WTC11 (cell line): ENCODE measurements around the gene SOX15. TPM values are rescaled to one million over a fixed set of nuclear protein-coding genes. Genes with fewer than 3 reads are reported as not detected.

Source experiments
- E2F5 ChIP-seq: sonication (generic); formaldehyde crosslinking; IDR thresholded peaks from 2 replicates; pipeline ENCODE4 v1.8.1; 2022; ENCODE audit warnings: mild to moderate bottlenecking, moderate library complexity, missing genetic modification reagents
- ESRRA ChIP-seq: sonication (generic); formaldehyde crosslinking; IDR thresholded peaks from 2 replicates; pipeline ENCODE4 v1.8.1; 2022; ENCODE audit warnings: mild to moderate bottlenecking, missing genetic modification reagents, borderline replicate concordance
- ETV6 ChIP-seq: sonication (generic); formaldehyde crosslinking; IDR thresholded peaks from 2 replicates; pipeline ENCODE4 v1.8.1; 2022; ENCODE audit warnings: mild to moderate bottlenecking, missing genetic modification reagents
- FOXK1 ChIP-seq: sonication (generic); formaldehyde crosslinking; IDR thresholded peaks from 2 replicates; pipeline ENCODE4 v1.8.0; 2022; ENCODE audit warnings: mild to moderate bottlenecking, moderate library complexity, missing genetic modification reagents
- IRF2 ChIP-seq: sonication (generic); formaldehyde crosslinking; IDR thresholded peaks from 2 replicates; pipeline ENCODE4 v1.8.0; 2022; ENCODE audit warnings: low read depth, missing genetic modification reagents, borderline replicate concordance
- MXD4 ChIP-seq: fragments of 250-450 bp; sonication (Bioruptor Pico); IDR thresholded peaks from 2 replicates; pipeline ENCODE4 v1.8.0; 2021; ENCODE audit warnings: mild to moderate bottlenecking, moderate library complexity, borderline replicate concordance
- NFYB ChIP-seq: sonication (generic); formaldehyde crosslinking; conservative IDR thresholded peaks from 2 replicates; pipeline ENCODE4 v1.8.0; 2022; ENCODE audit warnings: low read depth, missing genetic modification reagents
- NR2C2 ChIP-seq: sonication (generic); formaldehyde crosslinking; IDR thresholded peaks from 2 replicates; pipeline ENCODE4 v1.8.0; 2022; ENCODE audit warnings: mild to moderate bottlenecking, missing genetic modification reagents
- PRRX2 ChIP-seq: fragments of 250-450 bp; sonication (Bioruptor Pico); IDR thresholded peaks from 2 replicates; pipeline ENCODE4 v1.8.0; 2021; ENCODE audit warnings: mild to moderate bottlenecking
- RORB ChIP-seq: fragments of 250-450 bp; sonication (Bioruptor Pico); IDR thresholded peaks from 2 replicates; pipeline ENCODE4 v1.9.0; 2021; ENCODE audit warnings: mild to moderate bottlenecking
- TCF7 ChIP-seq: sonication (generic); formaldehyde crosslinking; IDR thresholded peaks from 2 replicates; pipeline ENCODE4 v1.8.0; 2022; ENCODE audit warnings: mild to moderate bottlenecking, low read depth, missing genetic modification reagents, moderate library complexity
- TEAD1 ChIP-seq: sonication (generic); formaldehyde crosslinking; IDR thresholded peaks from 2 replicates; pipeline ENCODE4 v1.8.0; 2022; ENCODE audit warnings: mild to moderate bottlenecking, missing genetic modification reagents
- TP53 ChIP-seq: sonication (generic); formaldehyde crosslinking; IDR thresholded peaks from 2 replicates; pipeline ENCODE4 v1.8.1; 2023; ENCODE audit warnings: mild to moderate bottlenecking, missing genetic modification reagents
- USF2 ChIP-seq: sonication (generic); formaldehyde crosslinking; IDR thresholded peaks from 2 replicates; pipeline ENCODE4 v1.8.1; 2023; ENCODE audit warnings: mild to moderate bottlenecking, missing genetic modification reagents, moderate library complexity
- ZBTB21 ChIP-seq: sonication (generic); formaldehyde crosslinking; IDR thresholded peaks from 2 replicates; pipeline ENCODE4 v1.8.1; 2023; ENCODE audit warnings: mild to moderate bottlenecking, missing genetic modification reagents, borderline replicate concordance
- total RNA-seq: library from RNA; stranded (reverse); gene quantifications from 3 replicates; pipeline ENCODE4 v1.2.3, GENCODE V29; 2021
- TF ChIP-seq, protein P1 (sequence below): fragments of 250-450 bp; sonication (Bioruptor Pico); IDR thresholded peaks from 2 replicates; pipeline ENCODE4 v1.9.0; 2021; ENCODE audit warnings: mild to moderate bottlenecking
- TF ChIP-seq, protein P2 (sequence below): fragments of 250-450 bp; sonication (Bioruptor Pico); IDR thresholded peaks from 2 replicates; pipeline ENCODE4 v2.1.2; 2022; ENCODE audit warnings: mild to moderate bottlenecking, moderate library complexity
- TF ChIP-seq, protein P3 (sequence below): sonication (generic); formaldehyde crosslinking; IDR thresholded peaks from 2 replicates; pipeline ENCODE4 v1.8.0; 2022; ENCODE audit warnings: mild to moderate bottlenecking, missing genetic modification reagents
- TF ChIP-seq, protein P4 (sequence below): sonication (generic); formaldehyde crosslinking; IDR thresholded peaks from 2 replicates; pipeline ENCODE4 v1.8.0; 2022; ENCODE audit warnings: missing genetic modification reagents
- TF ChIP-seq, protein P5 (sequence below): sonication (generic); formaldehyde crosslinking; IDR thresholded peaks from 2 replicates; pipeline ENCODE4 v1.8.1; 2022; ENCODE audit warnings: mild to moderate bottlenecking, missing genetic modification reagents, moderate library complexity, borderline replicate concordance
- TF ChIP-seq, protein P6 (sequence below): sonication (generic); formaldehyde crosslinking; IDR thresholded peaks from 2 replicates; pipeline ENCODE4 v1.8.1; 2023; ENCODE audit warnings: mild to moderate bottlenecking, missing genetic modification reagents

The SOX15 gene
- total RNA-seq, 1 experiment from 2014 or later = 19.9 TPM

GRCh38 chr17:7572588-7573323 is 17.1 kb downstream of the SOX15 start (continued):
- TF ChIP-seq, protein P1, sequence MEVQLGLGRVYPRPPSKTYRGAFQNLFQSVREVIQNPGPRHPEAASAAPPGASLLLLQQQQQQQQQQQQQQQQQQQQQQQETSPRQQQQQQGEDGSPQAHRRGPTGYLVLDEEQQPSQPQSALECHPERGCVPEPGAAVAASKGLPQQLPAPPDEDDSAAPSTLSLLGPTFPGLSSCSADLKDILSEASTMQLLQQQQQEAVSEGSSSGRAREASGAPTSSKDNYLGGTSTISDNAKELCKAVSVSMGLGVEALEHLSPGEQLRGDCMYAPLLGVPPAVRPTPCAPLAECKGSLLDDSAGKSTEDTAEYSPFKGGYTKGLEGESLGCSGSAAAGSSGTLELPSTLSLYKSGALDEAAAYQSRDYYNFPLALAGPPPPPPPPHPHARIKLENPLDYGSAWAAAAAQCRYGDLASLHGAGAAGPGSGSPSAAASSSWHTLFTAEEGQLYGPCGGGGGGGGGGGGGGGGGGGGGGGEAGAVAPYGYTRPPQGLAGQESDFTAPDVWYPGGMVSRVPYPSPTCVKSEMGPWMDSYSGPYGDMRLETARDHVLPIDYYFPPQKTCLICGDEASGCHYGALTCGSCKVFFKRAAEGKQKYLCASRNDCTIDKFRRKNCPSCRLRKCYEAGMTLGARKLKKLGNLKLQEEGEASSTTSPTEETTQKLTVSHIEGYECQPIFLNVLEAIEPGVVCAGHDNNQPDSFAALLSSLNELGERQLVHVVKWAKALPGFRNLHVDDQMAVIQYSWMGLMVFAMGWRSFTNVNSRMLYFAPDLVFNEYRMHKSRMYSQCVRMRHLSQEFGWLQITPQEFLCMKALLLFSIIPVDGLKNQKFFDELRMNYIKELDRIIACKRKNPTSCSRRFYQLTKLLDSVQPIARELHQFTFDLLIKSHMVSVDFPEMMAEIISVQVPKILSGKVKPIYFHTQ = peak; percentile 95
- TF ChIP-seq ETV6 (CRISPR knock-in tag) (peak; percentile 66), E2F5 (peak; percentile 51), MXD4 (CRISPR knock-in tag) (no peak), NR2C2 (CRISPR knock-in tag) (no peak), IRF2 (CRISPR knock-in tag) (no peak), ESRRA (peak; percentile 56; the same call in 1 of the 2 replicates), USF2 (CRISPR knock-in tag) (no peak), PRRX2 (CRISPR knock-in tag) (peak; percentile 84), FOXK1 (CRISPR knock-in tag) (peak; percentile 71; the same call in 1 of the 2 replicates), ZBTB21 (CRISPR knock-in tag) (peak; percentile 85), NFYB (peak; percentile 100), TEAD1 (CRISPR knock-in tag) (peak; percentile 69; the same call in 1 of the 2 replicates), TCF7 (CRISPR knock-in tag) (no peak), TP53 (peak; percentile 45; the same call in 1 of the 2 replicates), RORB (CRISPR knock-in tag) (peak; percentile 77; the same call in 1 of the 2 replicates)
- TF ChIP-seq, protein P2, sequence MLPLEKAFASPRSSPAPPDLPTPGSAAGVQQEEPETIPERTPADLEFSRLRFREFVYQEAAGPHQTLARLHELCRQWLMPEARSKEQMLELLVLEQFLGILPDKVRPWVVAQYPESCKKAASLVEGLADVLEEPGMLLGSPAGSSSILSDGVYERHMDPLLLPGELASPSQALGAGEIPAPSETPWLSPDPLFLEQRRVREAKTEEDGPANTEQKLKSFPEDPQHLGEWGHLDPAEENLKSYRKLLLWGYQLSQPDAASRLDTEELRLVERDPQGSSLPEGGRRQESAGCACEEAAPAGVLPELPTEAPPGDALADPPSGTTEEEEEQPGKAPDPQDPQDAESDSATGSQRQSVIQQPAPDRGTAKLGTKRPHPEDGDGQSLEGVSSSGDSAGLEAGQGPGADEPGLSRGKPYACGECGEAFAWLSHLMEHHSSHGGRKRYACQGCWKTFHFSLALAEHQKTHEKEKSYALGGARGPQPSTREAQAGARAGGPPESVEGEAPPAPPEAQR (CRISPR knock-in tag) = no peak
- TF ChIP-seq, protein P3, sequence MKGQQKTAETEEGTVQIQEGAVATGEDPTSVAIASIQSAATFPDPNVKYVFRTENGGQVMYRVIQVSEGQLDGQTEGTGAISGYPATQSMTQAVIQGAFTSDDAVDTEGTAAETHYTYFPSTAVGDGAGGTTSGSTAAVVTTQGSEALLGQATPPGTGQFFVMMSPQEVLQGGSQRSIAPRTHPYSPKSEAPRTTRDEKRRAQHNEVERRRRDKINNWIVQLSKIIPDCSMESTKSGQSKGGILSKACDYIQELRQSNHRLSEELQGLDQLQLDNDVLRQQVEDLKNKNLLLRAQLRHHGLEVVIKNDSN = no peak
- TF ChIP-seq, protein P4, sequence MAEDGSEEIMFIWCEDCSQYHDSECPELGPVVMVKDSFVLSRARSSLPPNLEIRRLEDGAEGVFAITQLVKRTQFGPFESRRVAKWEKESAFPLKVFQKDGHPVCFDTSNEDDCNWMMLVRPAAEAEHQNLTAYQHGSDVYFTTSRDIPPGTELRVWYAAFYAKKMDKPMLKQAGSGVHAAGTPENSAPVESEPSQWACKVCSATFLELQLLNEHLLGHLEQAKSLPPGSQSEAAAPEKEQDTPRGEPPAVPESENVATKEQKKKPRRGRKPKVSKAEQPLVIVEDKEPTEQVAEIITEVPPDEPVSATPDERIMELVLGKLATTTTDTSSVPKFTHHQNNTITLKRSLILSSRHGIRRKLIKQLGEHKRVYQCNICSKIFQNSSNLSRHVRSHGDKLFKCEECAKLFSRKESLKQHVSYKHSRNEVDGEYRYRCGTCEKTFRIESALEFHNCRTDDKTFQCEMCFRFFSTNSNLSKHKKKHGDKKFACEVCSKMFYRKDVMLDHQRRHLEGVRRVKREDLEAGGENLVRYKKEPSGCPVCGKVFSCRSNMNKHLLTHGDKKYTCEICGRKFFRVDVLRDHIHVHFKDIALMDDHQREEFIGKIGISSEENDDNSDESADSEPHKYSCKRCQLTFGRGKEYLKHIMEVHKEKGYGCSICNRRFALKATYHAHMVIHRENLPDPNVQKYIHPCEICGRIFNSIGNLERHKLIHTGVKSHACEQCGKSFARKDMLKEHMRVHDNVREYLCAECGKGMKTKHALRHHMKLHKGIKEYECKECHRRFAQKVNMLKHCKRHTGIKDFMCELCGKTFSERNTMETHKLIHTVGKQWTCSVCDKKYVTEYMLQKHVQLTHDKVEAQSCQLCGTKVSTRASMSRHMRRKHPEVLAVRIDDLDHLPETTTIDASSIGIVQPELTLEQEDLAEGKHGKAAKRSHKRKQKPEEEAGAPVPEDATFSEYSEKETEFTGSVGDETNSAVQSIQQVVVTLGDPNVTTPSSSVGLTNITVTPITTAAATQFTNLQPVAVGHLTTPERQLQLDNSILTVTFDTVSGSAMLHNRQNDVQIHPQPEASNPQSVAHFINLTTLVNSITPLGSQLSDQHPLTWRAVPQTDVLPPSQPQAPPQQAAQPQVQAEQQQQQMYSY (CRISPR knock-in tag) = no peak
- TF ChIP-seq, protein P5, sequence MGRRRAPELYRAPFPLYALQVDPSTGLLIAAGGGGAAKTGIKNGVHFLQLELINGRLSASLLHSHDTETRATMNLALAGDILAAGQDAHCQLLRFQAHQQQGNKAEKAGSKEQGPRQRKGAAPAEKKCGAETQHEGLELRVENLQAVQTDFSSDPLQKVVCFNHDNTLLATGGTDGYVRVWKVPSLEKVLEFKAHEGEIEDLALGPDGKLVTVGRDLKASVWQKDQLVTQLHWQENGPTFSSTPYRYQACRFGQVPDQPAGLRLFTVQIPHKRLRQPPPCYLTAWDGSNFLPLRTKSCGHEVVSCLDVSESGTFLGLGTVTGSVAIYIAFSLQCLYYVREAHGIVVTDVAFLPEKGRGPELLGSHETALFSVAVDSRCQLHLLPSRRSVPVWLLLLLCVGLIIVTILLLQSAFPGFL (CRISPR knock-in tag) = peak; percentile 36; the same call in 1 of the 2 replicates
- TF ChIP-seq, protein P6, sequence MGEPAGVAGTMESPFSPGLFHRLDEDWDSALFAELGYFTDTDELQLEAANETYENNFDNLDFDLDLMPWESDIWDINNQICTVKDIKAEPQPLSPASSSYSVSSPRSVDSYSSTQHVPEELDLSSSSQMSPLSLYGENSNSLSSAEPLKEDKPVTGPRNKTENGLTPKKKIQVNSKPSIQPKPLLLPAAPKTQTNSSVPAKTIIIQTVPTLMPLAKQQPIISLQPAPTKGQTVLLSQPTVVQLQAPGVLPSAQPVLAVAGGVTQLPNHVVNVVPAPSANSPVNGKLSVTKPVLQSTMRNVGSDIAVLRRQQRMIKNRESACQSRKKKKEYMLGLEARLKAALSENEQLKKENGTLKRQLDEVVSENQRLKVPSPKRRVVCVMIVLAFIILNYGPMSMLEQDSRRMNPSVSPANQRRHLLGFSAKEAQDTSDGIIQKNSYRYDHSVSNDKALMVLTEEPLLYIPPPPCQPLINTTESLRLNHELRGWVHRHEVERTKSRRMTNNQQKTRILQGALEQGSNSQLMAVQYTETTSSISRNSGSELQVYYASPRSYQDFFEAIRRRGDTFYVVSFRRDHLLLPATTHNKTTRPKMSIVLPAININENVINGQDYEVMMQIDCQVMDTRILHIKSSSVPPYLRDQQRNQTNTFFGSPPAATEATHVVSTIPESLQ (CRISPR knock-in tag) = 0 out of 2 replicates have a peak, but pooled peaks have one; percentile 66
